Ectodermal cell (in vitro differentiated cells): Measurements from ENCODE around the gene MSGN1.

Experiments used
- H3K27ac ChIP-seq: 2 replicates; pipeline ENCODE4 v1.7.0; 2013; ENCODE audit warnings: mild to moderate bottlenecking, low read depth, low read length; ENCODE audit not compliant: insufficient read depth, poor library complexity, severe bottlenecking
- H3K27me3 ChIP-seq: 2 replicates; pipeline ENCODE4 v1.7.0; 2013; ENCODE audit warnings: mild to moderate bottlenecking, low read length; ENCODE audit not compliant: insufficient read depth, control insufficient read depth, poor library complexity, severe bottlenecking
- H3K36me3 ChIP-seq: one replicate; pipeline ENCODE4 v1.7.0; 2013; ENCODE audit warnings: low read length; ENCODE audit not compliant: control insufficient read depth, insufficient read depth
- H3K4me1 ChIP-seq: one replicate; pipeline ENCODE4 v1.7.0; 2013; ENCODE audit warnings: low read length; ENCODE audit not compliant: control insufficient read depth, insufficient read depth
- H3K4me3 ChIP-seq: 2 replicates; pipeline ENCODE4 v1.7.0; 2013; ENCODE audit warnings: low read depth, low read length, control low read depth; ENCODE audit not compliant: insufficient read depth
- H3K9me3 ChIP-seq: 2 replicates; pipeline ENCODE4 v1.7.0; 2013; ENCODE audit warnings: mild to moderate bottlenecking, low read length, moderate library complexity; ENCODE audit not compliant: control insufficient read depth
- WGBS, 2 experiments: methylation state at CpG; one replicate each; pipeline ENCODE4 v1.1.7; 2013; ENCODE audit warnings: missing lambda C conversion rate in 2 of 2; 5-methylcytosine and 5-hydroxymethylcytosine counted together

Gene MSGN1

GRCh38 chr2:17864676-17865075 is 48.4 kb downstream of the MSGN1 start:
- H3K4me3 ChIP-seq, result no peak overlapping the region
- H3K4me1 ChIP-seq, result no peaks in the 10 kb centered on the region
- WGBS, 2 experiments, result 100% methylated on average over 1 of the region's 1 CpG; no CpG with 5 or more reads in 1 of the 2 experiments
- no peaks in the 10 kb centered on the region for H3K27me3 ChIP-seq
- H3K27ac ChIP-seq, result no peak overlapping the region
- H3K36me3 ChIP-seq, result no peaks in the 10 kb centered on the region
- H3K9me3 ChIP-seq, result no peaks in the 10 kb centered on the region

- Histone ChIP-seq H3K4me1 (no peaks in the 10 kb centered on the region), H3K27ac (no peak overlapping the region), H3K4me3 (no peak overlapping the region), H3K27me3 (no peaks in the 10 kb centered on the region), H3K36me3 (no peaks in the 10 kb centered on the region), H3K9me3 (no peaks in the 10 kb centered on the region)
- WGBS, 2 experiments, result 95 to 96% methylated on average over 2 of the region's 2 CpGs
Measured at GRCh38 chr2:17867133-17867532, 50.9 kb downstream of the MSGN1 start.
